Breast epithelium (tissue), 4 donors: ENCODE results near the gene ZNF865. TPM values are rescaled to one million over a fixed set of nuclear protein-coding genes. Genes with fewer than 3 reads are reported as not detected.

Experiments used
- DNase-seq, 2 donors: peaks; one replicate each; pipeline ENCODE4 v3.0.0-alpha.2; 2019; ENCODE audit warnings: low spot score in 2 of 2
- H3K27ac ChIP-seq, 2 donors: fragments of 200-600 bp; sonication (generic) in 1 of 2; one replicate each; pipeline ENCODE4 v1.5.1; 2016 to 2019; ENCODE audit warnings: mild to moderate bottlenecking in 1 of 2
- H3K27me3 ChIP-seq, 2 donors: fragments of 200-600 bp; sonication (generic) in 1 of 2; one replicate each; pipeline versions ENCODE4 v1.5.1 to v1.6.0; 2017 to 2019; ENCODE audit warnings: control low read depth in 1 of 2, mild to moderate bottlenecking in 1 of 2
- H3K36me3 ChIP-seq: fragments of 200-600 bp; one replicate; pipeline ENCODE4 v1.5.1; 2019
- H3K4me1 ChIP-seq, 2 donors: fragments of 200-600 bp; sonication (generic); one replicate each; pipeline ENCODE4 v1.5.1; 2016 to 2019; ENCODE audit warnings: control low read depth in 1 of 2
- H3K4me3 ChIP-seq, 3 donors: fragments of 200-600 bp; sonication (generic); 1 replicate in 2 of 3; 2 replicates in 1 of 3; pipeline ENCODE4 v1.5.1; 2016 to 2019; ENCODE audit warnings: mild to moderate bottlenecking in 3 of 3, moderate library complexity in 2 of 3
- H3K9me3 ChIP-seq, 2 donors: fragments of 200-600 bp; sonication (generic) in 1 of 2; one replicate each; pipeline ENCODE4 v1.5.1; 2016 to 2019; ENCODE audit warnings: control low read depth in 1 of 2
- CTCF ChIP-seq, 3 donors: fragments of 450-650 bp; IDR thresholded peaks; one replicate each; pipeline ENCODE4 v1.5.1; 2016 to 2017; ENCODE audit warnings: antibody characterized with exemption in 3 of 3, mild to moderate bottlenecking in 3 of 3, moderate library complexity in 3 of 3
- POLR2A ChIP-seq: fragments of 450-650 bp; IDR thresholded peaks from one replicate; pipeline ENCODE4 v1.6.1; 2016; ENCODE audit warnings: antibody characterized with exemption, mild to moderate bottlenecking, moderate library complexity
- POLR2AphosphoS5 ChIP-seq, 3 donors: sonication (generic); formaldehyde crosslinking; IDR thresholded peaks; one replicate each; pipeline ENCODE4 v1.6.1; 2017; ENCODE audit warnings: antibody characterized with exemption in 3 of 3
- intact Hi-C: fragments of 100-400 bp; cut with DNase I; formaldehyde crosslinking; loops from one replicate; pipeline ENCODE4 v1.15.1; 2023; ENCODE audit warnings: low total_unique reads
- total RNA-seq, 3 donors: library from RNA; depleted of rRNA; stranded (reverse); fragments of >200 nt; gene quantifications; one replicate each; pipeline ENCODE4 v1.1.0, GENCODE V29; 2016

The ZNF865 gene
- total RNA-seq, 3 donors from 2014 or later = 3.2 to 5.0 (median 3.9) TPM

GRCh38 chr19:55623130-55623529 lies 17.7 kb downstream of the ZNF865 start:
- TF ChIP-seq POLR2A (no peak), CTCF (IDR thresholded peaks at IDR 0.05) (no peak), POLR2AphosphoS5 (IDR thresholded peaks at IDR 0.05) (no peak)
- Histone ChIP-seq H3K4me3 (no peak overlapping the region), H3K36me3 (no peaks in the 10 kb centered on the region), H3K27ac (peak overlapping the region in 1 of 2 donors; percentile 97), H3K27me3 (no peaks in the 10 kb centered on the region), H3K9me3 (no peaks in the 10 kb centered on the region), H3K4me1 (no peaks in the 10 kb centered on the region)
- DNase-seq = no peak
- intact Hi-C loops = no loop called here

- no peaks in the 10 kb centered on the region for H3K36me3 ChIP-seq
- intact Hi-C loops = no loop called here
- H3K4me3 ChIP-seq = peak overlapping the region; percentile 58 to 74 (median 66)
- no peaks in the 10 kb centered on the region for H3K9me3 ChIP-seq
- H3K27ac ChIP-seq = peak overlapping the region; percentile 97 to 99
- TF ChIP-seq POLR2A = no peak
- no peak for TF ChIP-seq CTCF (IDR thresholded peaks at IDR 0.05)
- TF ChIP-seq POLR2AphosphoS5 (IDR thresholded peaks at IDR 0.05) = no peak
- no peaks in the 10 kb centered on the region for H3K27me3 ChIP-seq
- no peak for DNase-seq
- no peaks in the 10 kb centered on the region for H3K4me1 ChIP-seq
Observed at GRCh38 chr19:55623561-55623960, 18.1 kb downstream of the ZNF865 start.

- intact Hi-C loops = no loop called here
- TF ChIP-seq CTCF (IDR thresholded peaks at IDR 0.05) (no peak), POLR2AphosphoS5 (IDR thresholded peaks at IDR 0.05) (peak; percentile 41 to 83 (median 82)), POLR2A (peak; percentile 66)
- peak within 1 kb of the TSS; percentile 97 to 99 for H3K27ac ChIP-seq
- no peaks in the 10 kb centered on the region for H3K36me3 ChIP-seq
- no peaks in the 10 kb centered on the region for H3K4me1 ChIP-seq
- H3K4me3 ChIP-seq = peak within 1 kb of the TSS; percentile 58 to 74 (median 66)
- H3K9me3 ChIP-seq = no peaks in the 10 kb centered on the region
- no peaks in the 10 kb centered on the region for H3K27me3 ChIP-seq
- DNase-seq = peak; percentile 90 to 96
Observed at GRCh38 chr19:55624109-55625003, 18.9 kb downstream of the ZNF865 start, which contains the start of gene ZNF784. Gene ZNF784 (minus strand): TSS chr19:55624566. CDS start chr19:55624561, 5 bp downstream.

GRCh38 chr19:55625004-55625326 lies 19.5 kb downstream of the ZNF865 start:
- Histone ChIP-seq H3K36me3 (no peaks in the 10 kb centered on the region), H3K27ac (peak overlapping the region; percentile 97 to 99), H3K4me3 (peak overlapping the region; percentile 58 to 74 (median 66)), H3K9me3 (no peaks in the 10 kb centered on the region), H3K27me3 (no peaks in the 10 kb centered on the region), H3K4me1 (no peaks in the 10 kb centered on the region)
- DNase-seq = no peak
- intact Hi-C loops = no loop called here
- TF ChIP-seq CTCF (IDR thresholded peaks at IDR 0.05) (no peak), POLR2A (no peak), POLR2AphosphoS5 (IDR thresholded peaks at IDR 0.05) (no peak)

GRCh38 chr19:55626350-55626749 lies 20.9 kb downstream of the ZNF865 start:
- Histone ChIP-seq H3K4me3 (no peak overlapping the region), H3K4me1 (no peaks in the 10 kb centered on the region), H3K9me3 (no peaks in the 10 kb centered on the region), H3K27me3 (no peaks in the 10 kb centered on the region), H3K27ac (no peak overlapping the region), H3K36me3 (no peaks in the 10 kb centered on the region)
- intact Hi-C loops = no loop called here
- no peak for DNase-seq
- TF ChIP-seq POLR2A (no peak), POLR2AphosphoS5 (IDR thresholded peaks at IDR 0.05) (no peak), CTCF (IDR thresholded peaks at IDR 0.05) (no peak)
